WERI-Rb-1 (cell line): ENCODE results near the gene TTC16.
A peak's percentile ranks its signal among the peaks of the same experiment; 100 is the strongest.

Source experiments
- DNase-seq: peaks from one replicate; pipeline ENCODE4 v3.0.0-alpha.2; 2020
- H3K27ac ChIP-seq: fragments of 250-450 bp; sonication (Bioruptor Pico); 2 replicates; pipeline ENCODE4 v1.5.1; 2020; ENCODE audit warnings: mild to moderate bottlenecking, moderate library complexity
- H3K27me3 ChIP-seq: fragments of 250-450 bp; sonication (Bioruptor Pico); 2 replicates; pipeline ENCODE4 v1.5.1; 2021; ENCODE audit warnings: mild to moderate bottlenecking, low read depth, moderate library complexity; ENCODE audit not compliant: insufficient read depth, severe bottlenecking
- H3K36me3 ChIP-seq: fragments of 250-450 bp; sonication (Bioruptor Pico); 2 replicates; pipeline ENCODE4 v1.5.1; 2020; ENCODE audit warnings: mild to moderate bottlenecking, moderate library complexity
- H3K4me3 ChIP-seq: 2 replicates; pipeline ENCODE4 v1.5.1; 2011; ENCODE audit warnings: low read depth, mild to moderate bottlenecking, control low read depth, low read length
- H3K9me3 ChIP-seq: fragments of 250-450 bp; sonication (Bioruptor Pico); 2 replicates; pipeline ENCODE4 v1.5.1; 2021; ENCODE audit warnings: mild to moderate bottlenecking, moderate library complexity; ENCODE audit not compliant: severe bottlenecking
- TF ChIP-seq, protein P1 (sequence below): IDR thresholded peaks from 2 replicates; pipeline ENCODE4 v1.5.1; 2011; ENCODE audit warnings: low read depth, mild to moderate bottlenecking, control low read depth, inconsistent platforms, low read length

The TTC16 gene

DNA sequence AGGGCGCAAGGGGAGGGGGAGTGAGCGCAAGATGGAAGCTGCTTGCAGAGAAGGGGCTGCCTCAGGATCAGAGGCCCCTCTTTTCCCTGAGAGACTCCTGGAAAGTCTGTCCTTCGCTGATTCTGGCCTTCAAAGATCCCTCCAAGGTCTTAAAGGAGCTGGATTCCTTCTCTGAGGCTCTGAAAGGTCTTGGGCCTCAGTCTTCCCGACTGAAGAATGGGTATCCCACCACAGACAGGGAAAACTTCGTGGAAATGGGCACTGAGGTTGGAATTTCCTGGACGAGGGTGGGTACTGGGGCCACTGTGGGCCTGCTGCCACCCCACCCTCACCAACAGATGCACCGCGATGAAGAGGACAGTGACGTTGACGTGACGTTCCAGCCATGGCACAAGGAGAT, 3.5 kb upstream of the TTC16 start:
- DNase-seq = no peak
- peaks cover 4% of the 10 kb centered on the region for H3K9me3 ChIP-seq
- TF ChIP-seq, protein P1, sequence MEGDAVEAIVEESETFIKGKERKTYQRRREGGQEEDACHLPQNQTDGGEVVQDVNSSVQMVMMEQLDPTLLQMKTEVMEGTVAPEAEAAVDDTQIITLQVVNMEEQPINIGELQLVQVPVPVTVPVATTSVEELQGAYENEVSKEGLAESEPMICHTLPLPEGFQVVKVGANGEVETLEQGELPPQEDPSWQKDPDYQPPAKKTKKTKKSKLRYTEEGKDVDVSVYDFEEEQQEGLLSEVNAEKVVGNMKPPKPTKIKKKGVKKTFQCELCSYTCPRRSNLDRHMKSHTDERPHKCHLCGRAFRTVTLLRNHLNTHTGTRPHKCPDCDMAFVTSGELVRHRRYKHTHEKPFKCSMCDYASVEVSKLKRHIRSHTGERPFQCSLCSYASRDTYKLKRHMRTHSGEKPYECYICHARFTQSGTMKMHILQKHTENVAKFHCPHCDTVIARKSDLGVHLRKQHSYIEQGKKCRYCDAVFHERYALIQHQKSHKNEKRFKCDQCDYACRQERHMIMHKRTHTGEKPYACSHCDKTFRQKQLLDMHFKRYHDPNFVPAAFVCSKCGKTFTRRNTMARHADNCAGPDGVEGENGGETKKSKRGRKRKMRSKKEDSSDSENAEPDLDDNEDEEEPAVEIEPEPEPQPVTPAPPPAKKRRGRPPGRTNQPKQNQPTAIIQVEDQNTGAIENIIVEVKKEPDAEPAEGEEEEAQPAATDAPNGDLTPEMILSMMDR = no peak
- H3K27me3 ChIP-seq = no peaks in the 10 kb centered on the region
- no peaks in the 10 kb centered on the region for H3K36me3 ChIP-seq
- H3K27ac ChIP-seq = no peak overlapping the region
- H3K4me3 ChIP-seq = no peak overlapping the region

DNA sequence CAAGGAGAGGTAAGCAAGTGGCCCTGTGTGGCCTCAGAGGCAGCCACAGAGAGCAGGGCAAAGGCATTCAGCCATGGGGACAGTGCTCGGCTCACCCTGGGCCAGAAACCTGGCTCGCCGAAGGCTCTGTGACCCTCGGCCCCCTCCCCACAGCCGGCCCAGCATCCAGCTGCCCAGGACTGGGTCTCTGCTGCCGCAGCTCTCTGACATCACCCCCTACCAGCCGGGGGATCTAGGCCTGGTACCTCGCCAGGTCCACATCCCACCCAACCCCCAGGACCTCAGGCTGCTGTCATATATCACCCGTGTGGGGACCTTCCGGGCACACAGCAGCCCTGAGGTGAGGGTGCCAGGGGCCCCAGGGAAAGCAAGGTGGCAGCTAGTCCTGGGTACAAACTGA, 3.0 kb upstream of the TTC16 start:
- H3K27me3 ChIP-seq = no peaks in the 10 kb centered on the region
- no peak for DNase-seq
- H3K36me3 ChIP-seq = no peaks in the 10 kb centered on the region
- H3K4me3 ChIP-seq = no peak overlapping the region
- H3K9me3 ChIP-seq = peaks cover 4% of the 10 kb centered on the region
- TF ChIP-seq, protein P1 = no peak
- no peak overlapping the region for H3K27ac ChIP-seq

DNA sequence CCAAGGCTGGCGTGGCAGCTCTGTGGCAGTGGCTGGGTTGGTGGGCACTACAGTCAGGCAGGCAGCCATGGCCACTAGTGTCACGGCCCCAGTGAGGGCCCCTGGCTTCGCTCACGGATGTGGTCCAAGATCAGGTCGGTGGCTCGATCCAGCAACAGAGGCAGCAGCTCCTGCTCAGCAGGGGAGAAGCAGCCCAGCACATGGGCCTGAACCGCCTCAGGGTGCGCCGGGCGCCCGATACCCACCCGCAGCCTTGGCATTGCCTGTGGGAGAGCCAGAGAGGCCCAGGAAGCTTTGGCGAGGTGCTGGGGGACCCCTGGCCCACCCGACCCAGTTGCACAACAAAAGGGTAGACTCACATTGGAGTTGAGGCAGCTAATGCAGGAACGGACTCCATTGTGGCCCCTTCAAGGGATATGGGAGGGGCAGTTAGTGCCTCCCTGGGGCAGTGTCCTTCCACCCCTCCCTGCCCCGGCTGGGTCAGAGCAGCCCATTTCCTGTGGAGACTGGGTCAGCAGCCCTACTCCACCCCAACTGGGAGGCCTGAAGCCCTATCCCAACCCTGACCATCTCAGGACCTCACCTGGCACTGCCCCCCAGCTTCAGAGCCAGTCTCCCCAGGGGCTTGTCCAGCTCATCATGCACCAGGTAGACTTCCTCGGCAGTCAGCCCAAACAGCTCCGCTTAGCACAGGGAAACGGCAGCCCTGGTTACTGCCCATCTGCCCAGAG, 1.7 kb upstream of the TTC16 start:
- TF ChIP-seq, protein P1 = no peak
- DNase-seq = no peak
- no peaks in the 10 kb centered on the region for H3K36me3 ChIP-seq
- H3K27me3 ChIP-seq = no peaks in the 10 kb centered on the region
- no peaks in the 10 kb centered on the region for H3K9me3 ChIP-seq
- no peak overlapping the region for H3K27ac ChIP-seq
- no peak overlapping the region for H3K4me3 ChIP-seq

DNA sequence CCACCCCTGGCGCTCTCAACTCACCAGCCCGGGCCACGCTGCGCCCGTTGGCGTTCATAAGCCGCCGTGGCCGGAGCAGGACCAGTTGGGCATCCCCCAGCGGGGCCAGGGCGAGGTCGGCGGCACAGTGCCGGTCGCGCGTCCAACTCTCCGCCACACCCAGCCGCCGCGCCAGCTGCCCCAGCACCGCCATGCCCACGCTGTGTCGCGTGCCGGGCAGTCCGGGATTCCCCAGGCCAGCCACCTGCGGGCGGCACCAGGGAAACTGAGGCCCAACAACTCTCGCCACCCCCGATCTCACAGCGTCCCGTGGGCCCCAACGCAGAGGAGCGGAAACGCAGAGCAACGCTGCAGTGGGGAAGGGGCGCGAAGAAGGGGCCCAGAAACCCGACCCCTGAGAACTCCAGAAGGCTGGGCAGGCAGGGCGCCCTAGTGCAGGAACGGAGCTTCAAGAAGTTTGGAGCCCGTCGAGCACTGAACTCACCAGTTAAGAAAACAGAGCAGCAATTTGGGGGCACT, 869 bp upstream of the TTC16 start:
- Histone ChIP-seq H3K27me3 (no peaks in the 10 kb centered on the region), H3K36me3 (no peaks in the 10 kb centered on the region), H3K9me3 (no peaks in the 10 kb centered on the region), H3K4me3 (peak overlapping the region; percentile 54), H3K27ac (no peak overlapping the region)
- no peak for DNase-seq
- TF ChIP-seq, protein P1 = no peak

DNA sequence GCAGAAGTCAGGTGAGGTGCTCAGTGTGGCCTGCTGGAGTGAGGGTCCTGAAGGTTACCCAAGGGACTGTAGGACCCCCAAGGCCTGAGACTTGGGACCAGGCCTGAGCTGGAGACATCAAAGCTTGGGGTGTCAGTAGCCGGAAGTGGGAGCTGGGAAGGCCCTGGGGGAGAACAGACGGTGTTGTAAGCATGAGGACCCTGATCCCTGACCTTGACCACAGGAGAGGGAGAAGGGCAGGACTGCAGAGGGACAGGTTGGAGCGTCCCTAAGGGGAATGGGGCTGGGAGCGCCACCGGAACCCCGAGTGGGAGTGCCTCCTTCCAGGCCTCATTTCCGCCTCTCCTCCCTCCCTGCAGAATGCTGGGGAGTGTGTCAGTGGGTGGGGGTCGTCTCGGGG, 533 bp downstream of the TTC16 start:
- TF ChIP-seq, protein P1 = no peak
- Histone ChIP-seq H3K4me3 (no peak overlapping the region), H3K9me3 (no peaks in the 10 kb centered on the region), H3K27me3 (no peaks in the 10 kb centered on the region), H3K36me3 (no peaks in the 10 kb centered on the region), H3K27ac (no peak overlapping the region)
- DNase-seq = no peak

DNA sequence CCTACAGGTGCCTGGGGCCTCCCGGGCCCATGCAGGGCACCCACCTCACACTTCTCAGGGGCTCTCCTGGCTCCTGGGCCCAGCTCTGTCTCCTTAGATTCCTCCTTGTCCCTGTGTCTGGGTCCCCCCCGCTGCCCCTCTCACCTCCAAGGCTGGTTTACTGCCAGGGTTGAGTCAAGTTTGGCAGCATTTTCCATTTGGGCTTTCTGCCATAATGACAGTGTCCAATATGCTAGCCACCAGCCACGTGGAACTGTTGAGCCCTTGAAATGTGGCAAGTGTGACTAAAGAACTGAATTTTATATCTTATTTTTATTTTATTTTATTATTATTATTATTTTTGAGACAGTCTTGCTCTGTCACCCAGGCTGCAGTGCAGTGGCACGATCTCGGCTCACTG, 1.9 kb downstream of the TTC16 start:
- H3K36me3 ChIP-seq = no peaks in the 10 kb centered on the region
- DNase-seq = no peak
- TF ChIP-seq, protein P1 = no peak
- H3K27ac ChIP-seq = no peak overlapping the region
- H3K4me3 ChIP-seq = no peak overlapping the region
- H3K27me3 ChIP-seq = no peaks in the 10 kb centered on the region
- no peaks in the 10 kb centered on the region for H3K9me3 ChIP-seq
